Gastroesophageal sphincter (tissue), 3 donors: ENCODE measurements around the gene VPS37D.
"Not testable (repeated sequence)": the region's sequence is repeated elsewhere in the genome, so short reads cannot be mapped to it uniquely, and the experiment has no call there.

Experiments used
- CTCF ChIP-seq, 4 experiments: fragments of 200-600 bp in 2 of 4; fragments of 450-650 bp in 2 of 4; sonication (generic) in 1 of 4; IDR thresholded peaks; one replicate each; pipeline ENCODE4 v1.5.1; 2017 to 2019; ENCODE audit warnings: antibody characterized with exemption in 4 of 4, mild to moderate bottlenecking in 2 of 4, moderate library complexity in 2 of 4
- EP300 ChIP-seq: sonication (generic); formaldehyde crosslinking; IDR thresholded peaks from one replicate; pipeline ENCODE4 v1.6.1; 2017; ENCODE audit warnings: antibody characterized with exemption, mild to moderate bottlenecking
- POLR2AphosphoS5 ChIP-seq: sonication (generic); formaldehyde crosslinking; IDR thresholded peaks from one replicate; pipeline ENCODE4 v1.6.1; 2017; ENCODE audit warnings: antibody characterized with exemption

GRCh38 chr7:73676062-73676461 is 8.4 kb downstream of the VPS37D start:
- not testable (repeated sequence) for TF ChIP-seq CTCF (IDR thresholded peaks at IDR 0.05); EP300; POLR2AphosphoS5
